BLaER1 treated with 17β-estradiol and CSF1 and Interleukin-3, amounts not matched to agents 10 nM and 100 nM (cell line): ENCODE data around the gene STK38.
"Not testable (repeated sequence)": the region's sequence is repeated elsewhere in the genome, so short reads cannot be mapped to it uniquely, and the experiment has no call there.

ENCODE experiments used
- H3K27ac ChIP-seq, 11 experiments: shearing (Covaris generic); formaldehyde crosslinking; 2 replicates each; pipeline ENCODE4 v1.8.1; 2022
- H3K27me3 ChIP-seq, 11 experiments: shearing (Covaris generic); formaldehyde crosslinking; 2 replicates each; pipeline ENCODE4 v1.8.1; 2022
- H3K36me3 ChIP-seq, 11 experiments: shearing (Covaris generic); formaldehyde crosslinking; 2 replicates each; pipeline ENCODE4 v1.8.1; 2022
- H3K4me1 ChIP-seq, 10 experiments: shearing (Covaris generic); formaldehyde crosslinking; 2 replicates each; pipeline ENCODE4 v1.8.1; 2022
- H3K4me2 ChIP-seq, 11 experiments: shearing (Covaris generic); formaldehyde crosslinking; 2 replicates each; pipeline ENCODE4 v1.8.1; 2022
- H3K4me3 ChIP-seq, 10 experiments: shearing (Covaris generic); formaldehyde crosslinking; 2 replicates each; pipeline ENCODE4 v1.8.1; 2022
- H3K9ac ChIP-seq, 11 experiments: shearing (Covaris generic); formaldehyde crosslinking; 2 replicates each; pipeline ENCODE4 v1.8.1; 2022
- H3K9me3 ChIP-seq, 11 experiments: shearing (Covaris generic); formaldehyde crosslinking; replicated peaks in 1 of 11; 2 replicates each; pipeline ENCODE4 v1.8.1; 2022
- H4K20me1 ChIP-seq, 11 experiments: shearing (Covaris generic); formaldehyde crosslinking; 2 replicates each; pipeline ENCODE4 v1.8.1; 2022
- Cebpa-rat ChIP-seq, 11 experiments: shearing (Covaris generic); IDR thresholded peaks; 2 replicates each; pipeline ENCODE4 v1.8.1; 2022

STK38 gene

GRCh38 chr6:36546920-36547645 is at the start of gene STK38:
TSS of gene STK38 (minus strand) at chr6:36547479. CDS start at chr6:36540202, 7,277 bp downstream.
- H3K27me3 ChIP-seq: no peaks in the 10 kb centered on the region
- peaks cover 68 to 79% (median 77%) of the 10 kb centered on the region in 10 experiments for H3K4me1 ChIP-seq
- H3K4me3 ChIP-seq: peak within 1 kb of the TSS; percentile 78 to 99 (median 94)
- H3K9me3 ChIP-seq: no peaks in the 10 kb centered on the region
- H4K20me1 ChIP-seq: peaks cover 0 to 44% (median 32%) of the 10 kb centered on the region in 11 experiments; a peak in 18 of 22 replicates
- peak within 1 kb of the TSS; percentile 89 to 99 (median 98) for H3K27ac ChIP-seq
- no peak for TF ChIP-seq Cebpa-rat (IDR thresholded peaks at IDR 0.05)
- peaks cover 0 to 31% (median 22%) of the 10 kb centered on the region in 11 experiments; a peak in 15 of 22 replicates for H3K36me3 ChIP-seq
- H3K4me2 ChIP-seq: peak within 1 kb of the TSS; percentile 87 to 100 (median 95)
- peak within 1 kb of the TSS; percentile 94 to 100 (median 98) for H3K9ac ChIP-seq

GRCh38 chr6:36596356-36596755 is 49.1 kb upstream of the STK38 start:
- Histone ChIP-seq H3K27ac (peak overlapping the region in 10 of 11 experiments; percentile 97 to 100 (median 98); a peak in 21 of 22 replicates), H3K4me2 (peak overlapping the region; percentile 94 to 99 (median 96)), H3K4me1 (peaks cover 54 to 67% (median 61%) of the 10 kb centered on the region in 10 experiments), H3K27me3 (no peaks in the 10 kb centered on the region), H3K36me3 (peaks cover 49 to 66% (median 62%) of the 10 kb centered on the region in 11 experiments), H3K9me3 (peaks cover 0 to 6% (median 0%) of the 10 kb centered on the region in 11 experiments; a peak in 2 of 22 replicates), H3K9ac (peak overlapping the region; percentile 93 to 99 (median 98)), H4K20me1 (peaks cover 66 to 71% (median 69%) of the 10 kb centered on the region in 11 experiments), H3K4me3 (peak overlapping the region; percentile 63 to 99 (median 88))
- TF ChIP-seq Cebpa-rat (IDR thresholded peaks at IDR 0.05): no peak

- Histone ChIP-seq H3K4me3 (peak overlapping the region; percentile 63 to 99 (median 88)), H3K4me1 (peaks cover 47 to 67% (median 60%) of the 10 kb centered on the region in 10 experiments), H4K20me1 (peaks cover 52 to 57% (median 56%) of the 10 kb centered on the region in 11 experiments), H3K9ac (peak overlapping the region; percentile 93 to 99 (median 98)), H3K27ac (peak overlapping the region; percentile 90 to 100 (median 98)), H3K27me3 (no peaks in the 10 kb centered on the region), H3K9me3 (peaks cover 0 to 6% (median 0%) of the 10 kb centered on the region in 11 experiments; a peak in 2 of 22 replicates), H3K4me2 (peak overlapping the region; percentile 27 to 99 (median 95); a peak in 17 of 22 replicates), H3K36me3 (peaks cover 36 to 53% (median 48%) of the 10 kb centered on the region in 11 experiments)
- TF ChIP-seq Cebpa-rat (IDR thresholded peaks at IDR 0.05): peak in 5 of 11 experiments; percentile 31 to 61 (median 47); a peak in 8 of 22 replicates
Measured at GRCh38 chr6:36594816-36595643, 47.8 kb upstream of the STK38 start.

- peak within 1 kb of the TSS; percentile 93 to 99 (median 95) for H3K4me2 ChIP-seq
- peak within 1 kb of the TSS; percentile 63 to 99 (median 88) for H3K4me3 ChIP-seq
- H4K20me1 ChIP-seq: peaks cover 44 to 49% (median 48%) of the 10 kb centered on the region in 11 experiments
- no peaks in the 10 kb centered on the region for H3K27me3 ChIP-seq
- peaks cover 40 to 62% (median 56%) of the 10 kb centered on the region in 10 experiments for H3K4me1 ChIP-seq
- peak within 1 kb of the TSS; percentile 90 to 100 (median 98) for H3K27ac ChIP-seq
- H3K9me3 ChIP-seq: peaks cover 0 to 6% (median 0%) of the 10 kb centered on the region in 11 experiments; a peak in 2 of 22 replicates
- TF ChIP-seq Cebpa-rat (IDR thresholded peaks at IDR 0.05): no peak
- peaks cover 28 to 44% (median 40%) of the 10 kb centered on the region in 11 experiments for H3K36me3 ChIP-seq
- H3K9ac ChIP-seq: peak within 1 kb of the TSS; percentile 93 to 99 (median 98)
Measured at GRCh38 chr6:36594029-36594815, 46.9 kb upstream of the STK38 start, which contains the start of gene SRSF3. TSS of gene SRSF3 (plus strand) at chr6:36594362. CDS start at chr6:36596763, 2,401 bp downstream.

DNA sequence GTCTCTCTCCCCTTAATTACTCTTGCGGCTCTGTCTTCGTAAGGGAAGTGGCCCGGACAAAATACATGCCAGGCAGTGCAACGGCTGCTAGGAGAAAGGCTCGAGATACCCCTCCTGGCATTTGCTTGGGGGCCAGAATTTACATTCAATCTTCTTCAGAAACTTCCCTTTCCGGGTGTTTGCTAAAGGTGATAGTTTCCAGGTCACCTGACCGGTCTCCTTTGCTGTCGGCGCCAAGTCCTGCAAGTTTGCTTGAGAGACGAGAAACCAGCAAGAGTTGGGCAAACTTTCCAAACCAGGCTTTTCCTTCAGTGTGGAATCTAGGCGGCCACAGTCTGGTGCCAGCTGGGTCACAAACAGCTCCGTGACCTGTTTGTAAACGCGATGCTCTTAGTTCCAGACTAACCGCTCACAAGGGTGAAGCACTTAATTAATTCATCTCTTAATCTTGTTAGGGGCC is 46.3 kb upstream of the STK38 start:
- Histone ChIP-seq H3K9me3 (peaks cover 0 to 6% (median 0%) of the 10 kb centered on the region in 11 experiments; a peak in 2 of 22 replicates), H3K36me3 (peaks cover 21 to 38% (median 34%) of the 10 kb centered on the region in 11 experiments), H3K27me3 (no peaks in the 10 kb centered on the region), H4K20me1 (peaks cover 38 to 43% (median 42%) of the 10 kb centered on the region in 11 experiments), H3K4me1 (peaks cover 34 to 62% (median 54%) of the 10 kb centered on the region in 10 experiments), H3K4me2 (peak overlapping the region; percentile 79 to 98 (median 93)), H3K27ac (peak overlapping the region; percentile 90 to 100 (median 98)), H3K9ac (peak overlapping the region; percentile 93 to 99 (median 98)), H3K4me3 (peak overlapping the region; percentile 63 to 99 (median 88))
- no peak for TF ChIP-seq Cebpa-rat (IDR thresholded peaks at IDR 0.05)

DNA sequence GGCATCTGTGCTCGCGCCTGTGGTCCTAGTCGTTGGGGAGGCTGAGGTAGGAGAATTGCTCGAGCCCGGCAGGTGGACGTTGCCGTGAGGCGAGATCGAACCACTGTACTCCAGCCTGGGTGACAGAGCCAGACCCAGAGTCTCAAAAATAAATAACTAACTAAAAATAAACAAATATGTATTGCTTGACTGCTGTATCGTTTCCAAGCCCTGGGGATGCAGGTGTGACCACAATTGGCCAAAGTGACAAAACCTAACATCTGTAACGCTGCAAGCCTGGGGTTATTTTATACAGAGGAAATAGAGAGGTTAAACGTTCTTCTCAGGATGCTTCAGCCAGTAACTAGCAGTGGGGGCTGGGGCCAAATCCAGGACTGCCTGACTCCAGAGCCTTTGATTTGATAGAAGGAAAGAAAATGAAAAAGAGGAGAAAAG is 45.0 kb upstream of the STK38 start:
- Histone ChIP-seq H3K27ac (peak overlapping the region in 9 of 11 experiments; percentile 97 to 100 (median 98); a peak in 18 of 22 replicates), H3K27me3 (no peaks in the 10 kb centered on the region), H3K4me1 (peaks cover 33 to 64% (median 56%) of the 10 kb centered on the region in 10 experiments), H3K36me3 (peaks cover 8 to 25% (median 20%) of the 10 kb centered on the region in 11 experiments), H3K9ac (peak overlapping the region in 10 of 11 experiments; percentile 1 to 99 (median 98); a peak in 19 of 22 replicates), H4K20me1 (peaks cover 24 to 29% (median 28%) of the 10 kb centered on the region in 11 experiments), H3K4me3 (peak overlapping the region in 8 of 10 experiments; percentile 78 to 93 (median 88); a peak in 15 of 20 replicates), H3K9me3 (peaks cover 0 to 6% (median 0%) of the 10 kb centered on the region in 11 experiments; a peak in 2 of 22 replicates), H3K4me2 (peak overlapping the region; percentile 79 to 98 (median 93))
- TF ChIP-seq Cebpa-rat (IDR thresholded peaks at IDR 0.05): peak in 3 of 11 experiments; percentile 40 to 65 (median 46); a peak in 5 of 22 replicates

DNA sequence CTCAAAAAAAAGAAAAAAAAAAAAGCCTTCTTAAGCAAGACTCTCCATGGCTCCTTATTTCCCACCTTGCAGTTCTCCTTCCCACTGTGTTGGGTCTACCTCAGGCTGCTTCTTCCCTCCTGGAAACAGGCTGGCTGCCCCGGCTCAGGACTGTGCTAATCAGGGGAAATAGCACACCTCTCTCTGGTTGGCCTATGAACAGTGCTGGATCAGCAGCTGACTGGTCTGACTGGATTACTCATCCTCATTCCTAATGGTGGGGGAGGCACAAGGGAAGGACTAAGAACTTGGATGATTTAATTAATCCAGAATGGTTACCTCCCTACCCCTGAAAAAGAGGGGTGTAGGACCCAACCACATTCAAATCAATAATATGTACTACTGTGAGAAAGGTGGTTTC is 43.0 kb upstream of the STK38 start:
- Histone ChIP-seq H3K36me3 (peaks cover 0 to 5% (median under 1%) of the 10 kb centered on the region in 11 experiments; a peak in 10 of 22 replicates), H3K4me1 (peaks cover 36 to 82% (median 76%) of the 10 kb centered on the region in 10 experiments), H3K9me3 (no peaks in the 10 kb centered on the region; a peak in 1 of 22 replicates), H3K9ac (no peak overlapping the region), H4K20me1 (peaks cover 4 to 9% (median 8%) of the 10 kb centered on the region in 11 experiments; a peak in 20 of 22 replicates), H3K27me3 (no peaks in the 10 kb centered on the region), H3K4me2 (peak overlapping the region; percentile 2 to 98 (median 38); a peak in 17 of 22 replicates), H3K27ac (peak overlapping the region in 5 of 11 experiments; percentile 97 to 100 (median 99); a peak in 11 of 22 replicates), H3K4me3 (no peak overlapping the region)
- no peak for TF ChIP-seq Cebpa-rat (IDR thresholded peaks at IDR 0.05)

DNA sequence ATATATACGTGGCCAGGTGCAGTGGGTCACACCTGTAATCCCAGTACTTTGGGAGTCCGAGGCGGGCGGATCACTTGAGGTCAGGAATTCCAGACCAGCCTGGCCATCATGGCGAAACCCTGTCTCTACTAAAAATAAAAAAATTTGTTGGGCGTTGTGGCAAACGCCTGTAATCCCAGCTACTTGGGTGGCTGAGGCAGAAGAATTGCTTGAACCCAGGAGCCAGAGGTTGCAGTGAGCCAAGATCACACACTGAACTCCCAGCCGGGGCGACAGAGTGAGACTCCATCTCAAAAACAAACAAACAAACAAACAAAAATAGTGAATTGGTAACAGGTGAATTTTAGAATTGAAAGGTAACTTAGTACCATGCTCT is 41.7 kb upstream of the STK38 start:
- H3K36me3 ChIP-seq, H3K9me3 ChIP-seq, H3K9ac ChIP-seq, H3K27me3 ChIP-seq, H3K4me3 ChIP-seq, H4K20me1 ChIP-seq: not testable (repeated sequence)
- Histone ChIP-seq H3K4me1 (peaks cover 38 to 94% (median 88%) of the 10 kb centered on the region in 10 experiments), H3K4me2 (peak overlapping the region in 1 of 11 experiments; percentile 8; a peak in 1 of 22 replicates), H3K27ac (peak overlapping the region in 3 of 11 experiments; percentile 28 to 84 (median 41); a peak in 3 of 22 replicates)
